ENCODE results near the gene ZDHHC16. TPM values are rescaled to one million over a fixed set of nuclear protein-coding genes. Genes with fewer than 3 reads are reported as not detected.

Gene ZDHHC16
- total and polyA plus RNA-seq, 2 donors (not counting 1 experiment from before 2014, with no cell fraction given): 24.1 to 41.5 TPM

GRCh38 chr10:97483921-97484320 is 37.9 kb downstream of the ZDHHC16 start:
- POLR2A ChIA-PET: interaction anchor here (0.6 kb wide), 1 partner anchor 134 kb away, joined by 5 read pairs; no protein-coding TSS in a partner anchor

More at GRCh38 chr10:97483921-97484320, 37.9 kb downstream of the ZDHHC16 start:
- Histone ChIP-seq H3K4me3 (ENCODE audit: control extremely low read depth in 1 of 5, extremely low read depth in 1 of 5, insufficient read depth in 1 of 5, low read depth in 2 of 5, low read length in 4 of 5) (no peak overlapping the region), H4K20me1 (ENCODE audit: control insufficient read depth, insufficient read depth, low read length, poor library complexity, severe bottlenecking) (peaks cover 34% of the 10 kb centered on the region), H3K27ac (ENCODE audit: low read length in 2 of 2) (no peak overlapping the region), H3K9me3 (ENCODE audit: control extremely low read depth in 1 of 3, control insufficient read depth in 2 of 3, insufficient read depth in 1 of 3, low read length in 2 of 3) (no peaks in the 10 kb centered on the region), H3K4me2 (replicated peaks; ENCODE audit: low read depth, low read length, poor library complexity, severe bottlenecking) (no peak overlapping the region), H3K4me1 (ENCODE audit: control insufficient read depth in 2 of 2, insufficient read depth in 2 of 2, low read length in 2 of 2) (no peaks in the 10 kb centered on the region), H2AFZ (ENCODE audit: insufficient read depth, low read depth, low read length, poor library complexity, severe bottlenecking) (no peak overlapping the region), H3K27me3 (replicated peaks in 1 of 4; ENCODE audit: control extremely low read depth in 1 of 4, control insufficient read depth in 3 of 4, insufficient read depth in 4 of 4, low read length in 3 of 4) (no peaks in the 10 kb centered on the region), H3K9ac (ENCODE audit: low read length) (no peak overlapping the region), H3K36me3 (replicated peaks in 1 of 2; ENCODE audit: control extremely low read depth in 1 of 2, control insufficient read depth in 1 of 2, extremely low read depth in 1 of 2, insufficient read depth in 2 of 2, low read length in 1 of 2) (peaks cover 16 to 38% of the 10 kb centered on the region in 2 experiments), H3K79me2 (ENCODE audit: control insufficient read depth, insufficient read depth, low read length) (peaks cover 43% of the 10 kb centered on the region)
- H3K4me1 Mint-ChIP-seq: peaks cover 3% of the 10 kb centered on the region
- WGBS (ENCODE audit: insufficient coverage): no CpG with 5 or more reads among the region's 1 CpG
- no peak for ATAC-seq (ENCODE audit: low read depth)
- TF ChIP-seq EZH2 (IDR thresholded peaks at IDR 0.05; ENCODE audit: borderline replicate concordance, insufficient read depth, low read depth, low read length, poor library complexity, severe bottlenecking) (no peak), CTCF (IDR thresholded peaks at IDR 0.05) (no peak)
- intact Hi-C loops (cut with micrococcal nuclease): no loop called here
- H3K27ac Mint-ChIP-seq: no peak overlapping the region
- CTCF ChIA-PET: interaction anchor here (1.1 kb wide), 1 partner anchor 18 kb away, joined by 3 read pairs; no protein-coding TSS in a partner anchor
- DNase-seq: no peak
- no peaks in the 10 kb centered on the region for H3K27me3 Mint-ChIP-seq
- H3K9me3 Mint-ChIP-seq (ENCODE audit: insufficient read depth): no peaks in the 10 kb centered on the region
- H3K4me3 Mint-ChIP-seq: no peak overlapping the region

Data from B cell (primary cell).